HG03432 (cell line): ENCODE data around the gene TBC1D8B.
"Not testable (repeated sequence)": the region's sequence is repeated elsewhere in the genome, so short reads cannot be mapped to it uniquely, and the experiment has no call there.

Experiments
- ATAC-seq: cut with Tn5 transposase; IDR thresholded peaks from one replicate; pipeline ENCODE4 v1.9.1; 2021; ENCODE audit warnings: mild to moderate bottlenecking, moderate library complexity; ENCODE audit not compliant: unreplicated experiment

TBC1D8B gene

GRCh38 chrX:106802388-106803275 is at the start of gene TBC1D8B:
Gene TBC1D8B, plus strand, starts transcription at chrX:106802673. Its CDS starts 181 bp downstream, at chrX:106802854.
- peak; percentile 98 for ATAC-seq

GRCh38 chrX:106769288-106769687 is 33.2 kb upstream of the TBC1D8B start:
- ATAC-seq = not testable (repeated sequence)

GRCh38 chrX:106774981-106775380 is 27.5 kb upstream of the TBC1D8B start:
- ATAC-seq = peak; percentile 39

- ATAC-seq = no peak
Measured at GRCh38 chrX:106780264-106780663, 22.2 kb upstream of the TBC1D8B start.

GRCh38 chrX:106780664-106781377 is 21.7 kb upstream of the TBC1D8B start:
- ATAC-seq = no peak

GRCh38 chrX:106783716-106784115 is 18.8 kb upstream of the TBC1D8B start:
- ATAC-seq = no peak

- no peak for ATAC-seq
Measured at GRCh38 chrX:106791495-106791894, 11.0 kb upstream of the TBC1D8B start.

GRCh38 chrX:106802063-106802387 is 448 bp upstream of the TBC1D8B start:
- peak; percentile 33 for ATAC-seq

GRCh38 chrX:106811131-106811910 is 8.8 kb downstream of the TBC1D8B start:
- ATAC-seq = no peak

GRCh38 chrX:106812930-106813329 is 10.5 kb downstream of the TBC1D8B start:
- not testable (repeated sequence) for ATAC-seq

- not testable (repeated sequence) for ATAC-seq
Measured at GRCh38 chrX:106814093-106814492, 11.6 kb downstream of the TBC1D8B start.

- peak; percentile 77 for ATAC-seq
Measured at GRCh38 chrX:106862972-106863688, 60.7 kb downstream of the TBC1D8B start.

- ATAC-seq = no peak
Measured at GRCh38 chrX:106863697-106864096, 61.2 kb downstream of the TBC1D8B start.

- not testable (repeated sequence) for ATAC-seq
Measured at GRCh38 chrX:106872796-106873195, 70.3 kb downstream of the TBC1D8B start.

GRCh38 chrX:106874075-106874474 is 71.6 kb downstream of the TBC1D8B start:
- ATAC-seq = no peak

GRCh38 chrX:106875151-106875550 is 72.7 kb downstream of the TBC1D8B start:
- no peak for ATAC-seq

- no peak for ATAC-seq
Measured at GRCh38 chrX:106889468-106889867, 87.0 kb downstream of the TBC1D8B start.

GRCh38 chrX:106891762-106892460 is 89.4 kb downstream of the TBC1D8B start:
- no peak for ATAC-seq

- ATAC-seq = peak; percentile 85
Measured at GRCh38 chrX:106894392-106894909, 92.0 kb downstream of the TBC1D8B start.

- ATAC-seq = no peak
Measured at GRCh38 chrX:106894978-106895452, 92.5 kb downstream of the TBC1D8B start.
